Globus pallidus (tissue), 1 donor: ENCODE measurements around the gene EHBP1.

Experiments
- DNase-seq: peaks from one replicate; pipeline ENCODE4 v3.0.0-alpha.2; 2015; ENCODE audit warnings: low spot score

Gene EHBP1

GRCh38 chr2:62785216-62785615 lies 79.7 kb downstream of the EHBP1 start:
- no peak for DNase-seq

GRCh38 chr2:62785810-62786597 lies 80.5 kb downstream of the EHBP1 start:
- DNase-seq = no peak

GRCh38 chr2:62787386-62787785 lies 81.9 kb downstream of the EHBP1 start:
- peak; percentile 45 for DNase-seq

- no peak for DNase-seq
These were observed 84.0 kb downstream of the EHBP1 start for GRCh38 chr2:62789518-62789917.

GRCh38 chr2:62789918-62790317 lies 84.4 kb downstream of the EHBP1 start:
- DNase-seq = no peak

GRCh38 chr2:62792408-62792807 lies 86.9 kb downstream of the EHBP1 start:
- DNase-seq = no peak

GRCh38 chr2:62793213-62793612 lies 87.7 kb downstream of the EHBP1 start:
- DNase-seq = no peak

- no peak for DNase-seq
These were observed 89.3 kb downstream of the EHBP1 start for GRCh38 chr2:62794791-62795190.

GRCh38 chr2:62795341-62795740 lies 89.8 kb downstream of the EHBP1 start:
- DNase-seq = no peak

- no peak for DNase-seq
These were observed 91.6 kb downstream of the EHBP1 start for GRCh38 chr2:62797107-62797506.

- no peak for DNase-seq
These were observed 95.1 kb downstream of the EHBP1 start for GRCh38 chr2:62800618-62801017.

- DNase-seq = no peak
These were observed 95.6 kb downstream of the EHBP1 start for GRCh38 chr2:62801110-62801509.

GRCh38 chr2:62801814-62802523 lies 96.5 kb downstream of the EHBP1 start:
- DNase-seq = no peak

- no peak for DNase-seq
These were observed 98.4 kb downstream of the EHBP1 start for GRCh38 chr2:62803961-62804360.

- DNase-seq = no peak
These were observed 100.7 kb downstream of the EHBP1 start for GRCh38 chr2:62806231-62806630.

GRCh38 chr2:62808554-62808953 lies 103.0 kb downstream of the EHBP1 start:
- no peak for DNase-seq

- no peak for DNase-seq
These were observed 105.6 kb downstream of the EHBP1 start for GRCh38 chr2:62811086-62811485.

- no peak for DNase-seq
These were observed 106.5 kb downstream of the EHBP1 start for GRCh38 chr2:62811972-62812371.

- no peak for DNase-seq
These were observed 107.7 kb downstream of the EHBP1 start for GRCh38 chr2:62812921-62813825.

- DNase-seq = no peak
These were observed 108.6 kb downstream of the EHBP1 start for GRCh38 chr2:62814123-62814522.

- DNase-seq = no peak
These were observed 111.8 kb downstream of the EHBP1 start for GRCh38 chr2:62817348-62817747.

GRCh38 chr2:62817995-62818713 lies 112.6 kb downstream of the EHBP1 start:
- DNase-seq = no peak
